HG03575 (cell line): ENCODE data around the gene SNRNP70.
"Not testable (repeated sequence)": the region's sequence is repeated elsewhere in the genome, so short reads cannot be mapped to it uniquely, and the experiment has no call there.

Experiments
- ATAC-seq: cut with Tn5 transposase; IDR thresholded peaks from one replicate; pipeline ENCODE4 v1.9.1; 2021; ENCODE audit not compliant: unreplicated experiment, insufficient number of reproducible peaks, low FRiP score; ENCODE audit errors: extremely low read depth

SNRNP70 gene

GRCh38 chr19:49085020-49085867, at the start of gene SNRNP70:
TSS of gene SNRNP70 (plus strand) at chr19:49085451. CDS start at chr19:49086415, 964 bp downstream.
- ATAC-seq = peak; percentile 52

DNA sequence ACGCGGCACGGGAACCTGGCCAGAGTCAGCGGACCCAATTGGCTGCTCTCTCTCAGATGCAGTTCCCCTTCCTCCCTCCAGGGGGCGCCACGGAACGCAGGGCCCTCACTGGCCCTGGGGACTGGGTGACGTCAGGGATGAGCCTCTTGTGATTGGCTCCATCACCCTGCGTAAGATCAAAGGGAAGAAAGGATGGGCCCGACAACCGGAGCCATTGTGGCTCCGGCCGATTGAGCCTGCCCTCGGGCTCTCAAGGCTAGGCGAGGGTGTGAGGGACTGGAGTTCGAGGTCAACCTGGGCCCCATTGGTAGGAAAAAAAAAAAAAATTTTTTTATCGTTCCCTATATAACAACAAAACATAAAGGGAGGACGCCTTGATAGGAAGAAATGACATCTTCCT, 48.4 kb upstream of the SNRNP70 start, which contains the start of gene CGB1:
Gene CGB1, minus strand, starts transcription at position 81 of the 400 bp plus-strand sequence. CDS start 184 bp downstream, outside the sequence.
- not testable (repeated sequence) for ATAC-seq

GRCh38 chr19:49038111-49038510, 47.1 kb upstream of the SNRNP70 start:
- ATAC-seq = not testable (repeated sequence)

DNA sequence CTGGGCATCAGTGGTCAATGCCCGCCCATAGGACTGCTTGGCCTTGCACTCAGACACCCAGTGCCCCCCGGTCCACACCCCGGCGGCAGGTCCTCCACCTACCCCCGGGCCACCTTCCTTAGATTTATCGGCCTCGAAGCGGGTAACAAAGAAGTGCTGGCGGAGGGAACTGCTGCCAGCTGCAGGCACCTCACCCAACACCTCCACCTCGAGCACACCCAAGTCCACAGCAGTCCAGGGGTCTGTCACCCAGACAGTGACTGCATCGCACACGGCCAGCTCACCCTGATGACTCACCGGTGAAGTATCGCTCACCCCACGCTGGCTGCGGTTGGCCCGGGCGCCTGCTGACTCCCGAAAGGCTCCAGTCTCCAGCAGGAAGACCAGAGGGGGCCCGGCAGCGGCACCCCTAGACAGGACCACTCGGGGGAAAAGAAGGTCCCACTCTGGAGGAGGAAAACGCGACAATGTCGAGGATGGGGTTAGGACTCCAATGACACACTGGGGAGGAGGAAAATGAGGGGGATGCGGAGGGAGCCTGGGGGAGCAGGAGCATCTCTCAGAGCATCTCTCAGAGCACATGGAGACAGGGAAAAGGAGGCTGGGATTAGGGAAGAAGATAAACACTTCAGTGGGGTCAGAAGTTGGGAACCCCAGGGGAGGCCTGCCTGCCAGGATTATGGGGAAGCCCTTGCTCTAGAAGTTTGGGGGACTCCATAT, 46.5 kb upstream of the SNRNP70 start:
- ATAC-seq = not testable (repeated sequence)

- not testable (repeated sequence) for ATAC-seq
These were observed 45.5 kb upstream of the SNRNP70 start for GRCh38 chr19:49039736-49040135.

- no peak for ATAC-seq
These were observed 43.1 kb upstream of the SNRNP70 start for GRCh38 chr19:49042177-49042576.

GRCh38 chr19:49042666-49043065, 42.6 kb upstream of the SNRNP70 start:
- ATAC-seq = not testable (repeated sequence)

DNA sequence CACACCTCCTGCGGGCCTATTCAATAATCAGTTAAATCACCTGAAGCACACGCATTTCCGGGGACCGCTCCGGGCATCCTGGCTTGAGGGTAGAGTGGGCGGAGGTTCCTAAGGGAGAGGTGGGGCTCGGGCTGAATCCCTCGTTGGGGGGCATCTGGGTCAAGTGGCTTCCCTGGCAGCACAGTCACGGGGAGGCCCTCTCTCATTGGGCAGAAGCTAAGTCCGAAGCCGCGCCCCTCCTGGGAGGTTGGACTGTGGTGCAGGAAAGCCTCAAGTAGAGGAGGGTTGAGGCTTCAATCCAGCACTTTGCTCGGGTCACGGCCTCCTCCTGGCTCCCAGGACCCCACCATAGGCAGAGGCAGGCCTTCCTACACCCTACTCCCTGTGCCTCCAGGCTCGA, 41.7 kb upstream of the SNRNP70 start, which contains the start of gene CGB5:
Gene CGB5, plus strand, starts transcription at position 301 of the 400 bp plus-strand sequence. CDS start 362 bp downstream, outside the sequence.
- ATAC-seq = not testable (repeated sequence)

DNA sequence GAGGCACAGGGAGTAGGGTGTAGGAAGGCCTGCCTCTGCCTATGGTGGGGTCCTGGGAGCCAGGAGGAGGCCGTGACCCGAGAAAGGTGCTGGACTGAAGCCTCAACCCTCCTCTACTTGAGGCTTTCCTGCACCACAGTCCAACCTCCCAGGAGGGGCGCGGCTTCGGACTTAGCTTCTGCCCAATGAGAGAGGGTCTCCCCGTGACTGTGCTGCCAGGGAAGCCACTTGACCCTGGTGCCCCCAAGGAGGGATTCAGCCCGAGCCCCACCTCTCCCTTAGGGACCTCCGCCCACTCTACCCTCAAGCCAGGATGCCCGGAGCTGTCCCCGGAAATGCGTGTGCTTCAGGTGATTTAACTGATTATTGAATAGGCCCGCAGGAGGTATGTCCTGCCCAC, 36.2 kb upstream of the SNRNP70 start, which contains the start of gene CGB8:
Gene CGB8, minus strand, starts transcription at position 101 of the 400 bp plus-strand sequence. CDS start 372 bp downstream, outside the sequence.
- not testable (repeated sequence) for ATAC-seq

DNA sequence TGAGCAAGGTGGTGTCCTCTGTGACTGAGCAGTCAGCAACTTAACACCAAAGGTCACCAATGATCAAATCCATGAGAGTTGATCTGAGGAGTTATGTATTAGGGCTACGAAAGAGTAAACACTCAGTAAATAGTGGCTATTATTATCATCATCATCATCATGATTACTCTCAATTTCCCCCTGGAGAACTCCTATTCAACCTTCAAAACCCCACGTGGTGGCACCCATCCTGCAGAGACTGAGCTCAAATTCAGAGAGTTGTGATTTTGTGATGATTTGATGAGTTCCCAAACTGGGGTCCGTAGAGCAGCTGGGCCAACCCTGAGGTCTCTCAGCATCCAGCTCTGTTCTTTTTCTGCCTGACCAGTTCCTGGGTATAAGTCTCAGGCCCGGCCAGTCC, 35.4 kb upstream of the SNRNP70 start:
- not testable (repeated sequence) for ATAC-seq

DNA sequence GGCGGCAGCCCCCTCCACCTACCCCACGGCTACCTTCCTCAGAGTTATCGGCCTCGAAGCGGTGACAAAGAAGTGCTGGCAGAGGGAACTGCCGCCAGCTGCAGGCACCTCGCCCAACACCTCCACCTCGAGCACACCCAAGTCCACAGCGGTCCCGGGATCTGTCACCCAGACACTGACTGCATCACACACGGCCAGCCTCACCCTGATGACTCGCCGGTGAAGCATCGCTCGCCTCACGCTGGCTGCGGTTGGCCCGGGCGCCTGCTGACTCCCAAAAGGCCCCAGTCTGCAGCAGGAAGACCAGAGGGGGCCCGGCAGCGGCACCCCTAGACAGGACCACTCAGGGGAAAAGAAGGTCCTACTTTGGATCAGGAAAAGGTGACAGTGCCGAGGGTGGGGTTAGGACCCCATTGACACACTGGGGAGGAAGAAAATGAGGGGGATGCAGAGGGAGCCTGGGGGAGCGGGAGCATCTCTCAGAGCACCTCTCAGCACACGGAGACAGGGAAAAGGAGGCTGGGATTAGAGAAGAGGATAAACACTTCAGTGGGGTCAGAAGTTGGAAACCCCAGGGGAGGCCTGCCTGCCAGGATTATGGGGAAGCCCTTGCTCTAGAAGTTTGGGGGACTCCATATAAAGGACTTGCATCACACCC, 34.7 kb upstream of the SNRNP70 start:
- ATAC-seq = not testable (repeated sequence)

- ATAC-seq = no peak
These were observed 28.9 kb upstream of the SNRNP70 start for GRCh38 chr19:49056101-49056901.

DNA sequence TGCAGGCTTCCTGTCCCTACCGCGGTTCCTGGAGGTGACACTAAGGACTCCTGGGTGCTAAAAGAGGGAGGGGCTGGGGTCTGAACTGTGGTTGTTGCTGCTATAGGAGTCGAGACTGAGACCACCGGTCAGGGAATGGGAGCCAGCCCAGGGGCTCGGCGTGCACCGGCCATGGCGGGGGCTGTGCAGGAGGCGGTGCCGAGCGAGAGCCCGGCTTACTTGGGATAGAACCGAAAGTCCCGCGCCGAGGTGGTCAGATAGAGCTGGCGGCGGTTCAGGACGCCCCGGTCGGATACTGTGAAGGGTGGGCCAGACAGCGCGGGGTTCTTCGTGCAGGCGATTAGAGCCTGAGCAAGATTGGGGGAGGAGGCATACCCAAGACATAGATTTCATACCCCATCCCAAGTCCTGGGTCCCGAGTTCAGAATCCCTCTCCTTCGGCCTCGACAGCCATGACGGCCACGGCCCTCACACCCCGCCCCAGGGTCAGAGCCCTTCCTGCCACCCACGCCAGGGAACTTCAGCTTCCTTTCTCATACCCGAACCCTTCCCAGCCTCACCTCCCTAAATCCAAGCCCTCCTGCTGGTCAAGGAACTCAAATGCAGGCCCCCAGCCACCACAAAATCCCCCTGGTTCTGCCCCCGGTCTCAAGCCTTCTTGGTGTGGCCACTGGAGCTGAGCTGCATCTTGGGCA, 28.2 kb upstream of the SNRNP70 start:
- ATAC-seq = not testable (repeated sequence)

- no peak for ATAC-seq
These were observed 27.5 kb upstream of the SNRNP70 start, which contains the start of gene CGB7 for GRCh38 chr19:49057636-49058234. TSS of gene CGB7 (minus strand) at chr19:49057749. CDS start at chr19:49055375, 2,374 bp downstream.

DNA sequence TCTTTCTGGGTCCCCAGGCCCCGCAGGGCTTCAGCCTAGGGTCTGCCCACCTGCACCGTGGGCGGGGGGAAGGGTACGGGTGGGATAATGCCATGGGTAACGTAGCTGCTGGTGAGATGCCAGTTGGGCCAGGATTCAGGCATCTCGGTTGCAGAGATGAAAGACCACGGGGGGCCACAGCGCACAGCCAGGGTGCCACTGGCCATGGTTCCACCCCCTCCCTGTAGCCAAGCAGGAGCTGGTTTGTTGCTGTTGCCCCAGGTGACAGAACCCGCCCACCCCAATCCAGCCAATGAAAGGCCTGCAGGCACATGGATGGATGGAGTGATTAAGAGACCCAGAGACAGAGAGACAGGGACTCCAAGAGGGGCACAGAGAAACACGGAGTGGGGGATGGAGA, 26.7 kb upstream of the SNRNP70 start:
- ATAC-seq = no peak

DNA sequence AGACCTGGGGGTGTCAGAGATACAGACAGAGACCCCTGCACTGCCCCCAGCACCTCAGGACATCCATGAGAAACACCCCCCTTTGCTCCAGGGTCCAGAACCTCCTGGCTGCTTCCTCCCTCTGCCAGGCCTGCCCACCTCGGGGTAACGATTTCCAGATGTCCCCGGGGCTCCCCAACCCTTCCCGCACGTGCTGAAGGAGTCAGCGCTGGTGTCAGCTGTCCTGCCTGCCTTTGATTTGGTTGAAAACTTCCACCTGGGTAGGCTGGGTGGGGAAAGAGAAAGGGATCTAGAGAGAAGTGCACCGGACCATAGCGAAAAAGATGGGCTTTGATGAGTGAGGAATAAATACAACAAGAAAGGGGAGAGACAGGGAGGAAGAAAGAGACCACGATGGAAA, 26.2 kb upstream of the SNRNP70 start:
- no peak for ATAC-seq

GRCh38 chr19:49061000-49061399, 24.3 kb upstream of the SNRNP70 start:
- ATAC-seq = no peak
